ENCODE measurements around the gene CCSER2.
"Not testable (repeated sequence)": the region's sequence is repeated elsewhere in the genome, so short reads cannot be mapped to it uniquely, and the experiment has no call there.

CCSER2 gene, protein sequence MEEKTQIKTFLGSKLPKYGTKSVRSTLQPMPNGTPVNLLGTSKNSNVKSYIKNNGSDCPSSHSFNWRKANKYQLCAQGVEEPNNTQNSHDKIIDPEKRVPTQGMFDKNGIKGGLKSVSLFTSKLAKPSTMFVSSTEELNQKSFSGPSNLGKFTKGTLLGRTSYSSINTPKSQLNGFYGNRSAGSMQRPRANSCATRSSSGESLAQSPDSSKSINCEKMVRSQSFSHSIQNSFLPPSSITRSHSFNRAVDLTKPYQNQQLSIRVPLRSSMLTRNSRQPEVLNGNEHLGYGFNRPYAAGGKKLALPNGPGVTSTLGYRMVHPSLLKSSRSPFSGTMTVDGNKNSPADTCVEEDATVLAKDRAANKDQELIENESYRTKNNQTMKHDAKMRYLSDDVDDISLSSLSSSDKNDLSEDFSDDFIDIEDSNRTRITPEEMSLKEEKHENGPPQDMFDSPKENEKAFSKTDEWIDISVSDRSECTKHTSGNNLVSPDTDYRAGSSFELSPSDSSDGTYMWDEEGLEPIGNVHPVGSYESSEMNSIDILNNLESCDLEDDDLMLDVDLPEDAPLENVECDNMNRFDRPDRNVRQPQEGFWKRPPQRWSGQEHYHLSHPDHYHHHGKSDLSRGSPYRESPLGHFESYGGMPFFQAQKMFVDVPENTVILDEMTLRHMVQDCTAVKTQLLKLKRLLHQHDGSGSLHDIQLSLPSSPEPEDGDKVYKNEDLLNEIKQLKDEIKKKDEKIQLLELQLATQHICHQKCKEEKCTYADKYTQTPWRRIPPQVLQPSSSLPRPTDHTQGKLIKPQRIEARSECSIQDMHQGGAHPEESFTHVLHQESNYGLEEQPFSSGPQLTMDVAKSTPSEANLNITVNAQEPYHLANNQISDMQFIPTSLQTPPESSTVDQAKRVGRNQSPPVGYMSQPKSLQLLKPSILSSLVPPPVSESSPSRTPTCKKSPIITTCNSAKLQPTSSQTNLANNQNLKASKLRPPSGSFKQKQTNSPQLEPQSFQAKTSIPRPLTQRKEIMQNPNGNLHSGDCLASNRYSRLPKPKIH

DNA sequence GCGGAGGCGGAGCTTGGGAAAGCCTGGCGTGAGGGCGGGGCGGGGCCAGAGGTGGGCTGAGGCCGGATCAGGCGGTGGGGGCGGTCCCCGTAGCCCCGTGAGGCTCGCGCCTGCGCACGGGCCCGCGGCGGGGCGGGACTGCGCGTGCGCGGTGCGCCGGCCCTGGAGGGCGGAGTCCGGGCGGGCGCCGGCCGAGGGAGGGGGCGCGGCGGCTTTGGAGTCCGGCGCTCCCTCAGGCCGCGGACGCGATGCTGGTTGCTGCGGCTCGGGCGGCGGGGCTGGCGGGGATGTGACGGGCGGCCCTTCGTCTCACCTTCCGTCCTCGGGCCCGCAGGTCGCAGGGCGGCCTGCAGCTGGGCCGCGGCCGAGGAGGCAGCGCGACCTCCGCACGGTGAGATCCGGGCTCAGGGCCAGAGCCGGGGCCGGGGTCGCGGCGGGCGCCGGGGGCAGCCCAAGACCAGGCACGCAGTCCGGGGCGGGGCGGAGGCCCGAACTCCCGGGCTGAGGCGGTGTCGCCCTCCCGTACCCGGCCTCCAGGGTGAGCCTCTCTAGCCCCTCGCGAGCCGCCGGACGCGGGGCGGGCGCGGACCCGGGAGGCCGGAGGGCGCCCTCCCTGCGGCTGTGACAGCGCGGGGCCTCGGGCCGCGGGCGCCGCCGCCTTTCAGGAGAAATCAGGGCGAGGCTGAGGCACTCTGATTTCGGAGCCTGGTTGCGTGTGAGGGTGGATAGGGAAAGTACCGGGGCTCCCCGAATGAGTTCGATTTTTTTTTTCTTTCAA is at the start of gene CCSER2:
CCSER2 (plus strand) TSS at position 172 of the 778 bp plus-strand sequence. CDS start 42,464 bp downstream, outside the sequence.
- peak; percentile 86 for DNase-seq

DNA sequence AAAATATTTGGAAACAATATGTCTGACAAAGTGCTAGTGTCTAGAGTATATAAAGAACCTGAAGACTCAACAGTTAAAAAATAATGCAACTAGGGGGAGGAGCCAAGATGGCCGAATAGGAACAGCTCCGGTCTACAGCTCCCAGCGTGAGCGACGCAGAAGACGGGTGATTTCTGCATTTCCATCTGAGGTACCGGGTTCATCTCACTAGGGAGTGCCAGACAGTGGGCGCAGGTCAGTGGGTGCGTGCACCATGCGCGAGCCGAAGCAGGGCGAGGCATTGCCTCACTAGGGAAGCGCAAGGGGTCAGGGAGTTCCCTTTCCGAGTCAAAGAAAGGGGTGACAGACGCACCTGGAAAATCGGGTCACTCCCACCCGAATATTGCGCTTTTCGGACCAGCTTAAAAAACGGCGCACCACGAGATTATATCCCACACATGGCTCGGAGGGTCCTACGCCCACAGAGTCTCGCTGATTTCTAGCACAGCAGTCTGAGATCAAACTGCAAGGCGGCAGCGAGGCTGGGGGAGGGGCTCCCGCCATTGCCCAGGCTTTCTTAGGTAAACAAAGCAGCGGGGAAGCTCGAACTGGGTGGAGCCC is 48.4 kb upstream of the CCSER2 start:
- DNase-seq, result not testable (repeated sequence)

DNA sequence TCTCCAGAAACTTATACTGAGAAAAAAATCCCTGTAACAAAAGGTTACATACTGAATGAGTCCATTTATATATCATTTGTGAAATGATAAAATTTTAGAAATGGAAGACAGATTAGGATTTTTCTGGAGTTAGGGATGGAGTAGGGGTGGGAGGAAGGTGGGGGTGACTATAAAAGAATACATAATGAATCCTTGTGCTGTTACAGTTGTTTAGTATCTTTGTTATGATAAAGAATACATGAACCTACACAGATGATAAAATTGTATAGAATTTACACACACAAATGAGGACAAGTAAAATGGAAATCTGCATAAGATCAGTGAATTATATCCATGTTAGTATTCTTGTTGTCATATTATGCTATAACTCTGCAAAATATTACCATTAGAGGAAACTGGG is 41.7 kb upstream of the CCSER2 start:
- DNase-seq, result no peak

DNA sequence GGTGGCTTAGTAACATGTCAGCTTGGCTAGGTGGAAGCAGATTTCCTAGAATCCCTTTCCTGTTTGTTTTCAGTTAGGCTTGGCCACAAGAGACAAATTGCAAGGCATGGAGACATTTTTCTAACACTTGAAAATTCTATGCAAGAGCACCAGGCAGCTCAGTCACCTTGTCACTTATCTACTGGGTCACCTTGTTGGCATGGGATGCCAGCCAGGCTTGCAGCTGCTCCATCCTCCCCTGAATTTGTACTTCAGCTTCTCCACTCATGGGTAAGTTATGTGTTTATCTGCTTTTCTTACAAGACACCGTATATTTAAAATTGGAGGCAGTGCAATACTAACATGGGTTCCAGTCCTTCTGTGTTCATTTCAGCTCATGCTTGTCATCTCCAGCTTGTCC is 40.2 kb upstream of the CCSER2 start:
- DNase-seq, result no peak

DNA sequence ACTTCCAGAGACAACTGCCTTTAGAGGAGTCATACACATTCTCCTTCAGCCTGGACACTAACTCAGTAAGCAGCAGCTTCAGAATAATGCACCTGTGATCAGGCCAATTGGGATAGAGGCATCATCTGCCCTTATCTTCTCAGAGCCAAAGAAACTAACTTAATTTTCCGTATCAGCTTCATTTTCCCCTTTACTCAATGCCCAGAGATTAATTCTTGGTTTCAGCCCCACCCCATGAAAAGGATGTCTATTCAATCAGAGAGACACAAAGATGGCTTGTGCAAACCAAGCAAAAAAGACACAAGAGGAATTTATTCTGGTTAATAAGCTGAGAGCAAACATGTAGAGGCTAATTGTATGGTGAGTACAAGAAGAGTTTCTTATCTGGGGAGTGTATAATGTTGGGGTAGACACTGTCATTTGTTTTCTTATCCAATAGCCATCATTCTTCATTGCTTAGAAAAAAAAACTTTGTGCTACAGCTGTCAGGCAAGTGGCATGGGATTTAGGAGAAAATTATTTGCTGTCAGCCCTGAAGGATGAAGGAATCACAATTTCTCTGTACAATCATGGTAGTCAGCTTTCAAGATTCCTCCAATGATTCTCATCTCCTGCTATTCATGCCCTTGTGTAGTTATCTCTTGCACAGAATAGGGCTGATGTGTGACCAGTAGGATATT is 38.7 kb upstream of the CCSER2 start:
- no peak for DNase-seq

DNA sequence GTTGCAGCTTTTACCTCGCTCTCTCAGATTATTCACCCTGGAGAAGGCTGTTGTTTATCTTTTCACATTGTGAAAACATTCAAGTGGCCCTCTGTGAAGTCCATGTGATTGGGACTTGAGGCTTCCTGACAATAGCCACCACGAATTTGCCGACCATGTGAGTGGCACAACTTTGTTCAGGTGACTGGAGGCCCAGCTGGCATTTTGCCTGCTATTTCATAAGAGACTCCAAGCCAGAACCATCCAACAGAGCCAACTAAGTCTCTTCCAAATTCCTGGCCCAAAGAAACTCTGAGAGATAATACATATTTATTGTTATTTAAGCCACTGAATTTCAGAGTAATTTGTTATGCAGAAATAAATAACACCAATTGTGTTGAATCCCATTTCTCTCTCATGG is 38.2 kb upstream of the CCSER2 start:
- DNase-seq, result peak; percentile 67

DNA sequence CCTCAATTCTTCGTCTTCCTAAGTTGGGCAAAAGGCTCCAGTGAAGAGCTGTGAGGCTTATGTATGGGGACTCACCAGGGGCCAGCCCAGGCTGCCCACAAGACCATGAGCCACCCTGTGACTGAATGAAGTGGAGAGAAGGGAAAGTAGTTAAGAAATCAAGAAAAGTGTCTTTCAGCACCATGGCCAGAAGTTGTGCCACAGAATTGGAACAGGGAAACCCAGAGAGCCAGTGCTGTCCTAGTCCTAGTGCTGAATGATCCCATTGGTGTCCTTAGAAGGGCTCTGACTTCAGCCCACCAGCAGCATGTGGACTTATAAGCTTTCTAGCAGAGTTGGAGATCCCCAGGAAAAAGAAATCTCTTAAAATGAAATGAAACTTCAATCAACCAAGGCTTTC is 37.0 kb upstream of the CCSER2 start:
- DNase-seq, result no peak

DNA sequence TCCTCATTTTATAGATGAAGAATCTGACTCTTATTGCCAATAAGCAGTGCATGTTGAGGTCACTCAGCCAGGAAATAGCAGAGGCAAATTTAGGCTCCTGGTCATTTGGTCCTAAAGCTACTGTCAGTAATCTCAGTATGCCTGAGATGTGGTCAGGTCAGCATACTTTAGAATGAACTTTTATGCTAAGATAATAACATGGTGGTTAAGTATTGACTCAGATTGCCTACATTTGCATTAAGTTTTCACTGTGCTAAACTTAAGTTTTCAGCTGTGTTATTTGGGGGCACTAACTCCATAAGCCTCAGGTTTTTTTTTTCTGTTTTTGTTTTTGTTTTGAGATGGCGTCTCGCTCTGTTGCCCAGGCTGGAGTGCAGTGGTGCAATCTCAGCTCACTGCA is 35.9 kb upstream of the CCSER2 start:
- no peak for DNase-seq

DNA sequence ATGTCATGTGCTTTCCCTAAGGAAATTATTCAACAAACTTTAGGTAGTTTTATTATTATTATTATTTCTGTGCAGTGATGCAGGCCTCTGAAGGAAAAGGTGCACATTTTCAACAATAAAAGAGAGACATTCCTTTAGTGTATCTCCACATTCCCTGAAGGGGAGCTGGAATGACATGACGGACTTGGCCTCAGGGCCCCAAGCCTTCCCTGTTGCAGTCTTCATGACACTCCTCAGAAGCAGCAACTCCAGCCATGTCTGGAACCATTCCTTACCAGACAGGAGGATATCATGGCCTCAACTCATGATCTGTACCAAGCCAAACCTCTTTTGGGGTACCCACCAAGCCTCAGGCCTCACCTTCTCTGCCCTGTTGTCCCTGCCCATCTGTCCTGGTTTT is 35.2 kb upstream of the CCSER2 start:
- no peak for DNase-seq

DNA sequence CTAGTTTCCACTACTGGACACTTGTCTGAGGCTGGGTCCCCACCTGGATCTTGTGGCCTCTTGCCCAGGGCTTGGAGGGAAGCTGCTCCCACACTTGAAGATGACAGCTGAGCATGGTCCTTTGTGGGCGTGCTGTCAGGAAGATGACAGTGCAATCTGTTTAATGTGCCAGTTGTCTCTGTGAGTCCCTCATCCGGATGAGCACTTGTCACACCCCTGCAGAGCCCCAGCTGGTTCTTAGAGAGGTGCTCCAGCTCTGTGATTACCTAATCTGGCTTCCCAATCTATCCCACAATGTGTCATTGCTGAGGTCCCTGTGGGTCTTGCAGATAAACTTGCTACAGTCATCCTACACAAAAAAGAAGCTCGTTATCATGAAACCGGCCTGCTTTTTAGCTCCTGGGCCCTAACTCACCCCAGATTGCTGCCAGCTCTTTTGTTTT is 34.8 kb upstream of the CCSER2 start:
- DNase-seq, result no peak

DNA sequence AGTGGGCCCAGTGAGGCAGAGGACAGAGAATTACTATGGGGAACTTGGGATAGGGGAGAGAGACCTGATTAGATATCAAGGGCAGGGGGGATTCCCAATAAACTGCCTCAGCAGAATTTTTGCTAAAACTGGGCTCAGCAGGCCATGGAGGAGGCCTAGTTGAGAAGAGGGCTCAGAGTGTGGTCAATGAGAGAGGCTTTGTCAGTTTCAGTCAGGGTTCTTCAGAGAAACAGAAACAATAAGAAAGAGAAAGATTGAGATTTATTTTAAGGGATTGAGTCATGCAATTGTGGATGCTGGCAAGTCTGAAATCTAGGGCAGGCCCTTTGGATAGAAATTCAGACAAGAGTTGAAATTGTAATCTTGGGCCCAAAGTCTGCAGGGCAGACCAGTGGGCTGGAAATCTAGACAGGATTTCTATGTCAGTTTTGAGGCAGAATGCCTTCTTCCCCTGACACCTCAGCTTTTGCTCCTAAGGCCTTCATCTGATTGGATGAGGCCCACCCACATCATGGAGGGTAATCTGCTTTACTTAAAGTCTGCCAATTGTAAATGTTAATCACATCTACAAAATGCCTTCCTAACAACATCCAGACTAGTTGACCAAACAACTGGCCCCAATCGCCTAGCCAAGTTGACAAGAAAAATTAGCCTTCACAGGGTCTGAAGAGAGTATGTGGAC is 33.5 kb upstream of the CCSER2 start:
- no peak for DNase-seq

DNA sequence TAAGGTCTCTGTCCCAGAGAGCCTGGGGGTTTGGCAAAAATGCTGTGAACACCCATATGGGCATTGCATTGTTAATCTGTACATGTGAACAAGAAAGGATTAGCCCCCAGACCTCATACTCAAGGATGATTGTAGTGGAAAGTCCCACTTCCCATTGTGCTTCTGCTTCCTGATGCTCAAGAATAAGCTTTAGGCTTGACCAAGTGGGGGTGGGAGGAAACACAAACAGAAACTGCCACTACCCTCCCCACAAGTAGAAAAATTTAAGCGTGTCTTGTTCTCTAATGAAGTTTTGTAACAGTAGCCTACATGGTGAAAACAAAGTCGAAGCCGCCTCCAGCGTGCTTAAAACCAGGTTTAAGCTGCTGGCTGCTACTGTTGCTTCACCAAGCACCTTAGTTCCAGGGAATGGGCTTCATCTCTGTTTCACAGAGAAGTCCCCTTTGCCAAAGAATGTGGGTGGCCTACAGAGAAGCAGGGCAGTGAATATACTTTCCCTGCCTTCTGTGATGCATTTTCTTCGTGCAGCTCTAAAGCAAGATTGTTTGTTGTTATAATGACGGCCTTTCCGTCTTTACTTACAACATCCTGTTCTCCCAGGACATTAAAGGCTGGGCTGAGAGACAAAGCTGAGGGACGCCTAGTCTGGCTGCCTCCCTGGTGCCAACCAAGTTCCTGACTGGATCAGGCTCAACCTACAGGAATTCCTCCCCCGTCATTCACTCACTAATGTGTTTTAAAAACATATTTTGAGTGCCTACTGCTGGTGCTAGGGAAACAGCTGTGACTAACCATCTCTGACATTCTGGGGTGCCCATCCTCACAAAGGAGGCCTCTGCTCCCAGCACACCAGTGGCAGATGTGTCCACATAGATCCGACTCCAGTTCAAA is 32.1 kb upstream of the CCSER2 start:
- no peak for DNase-seq

DNA sequence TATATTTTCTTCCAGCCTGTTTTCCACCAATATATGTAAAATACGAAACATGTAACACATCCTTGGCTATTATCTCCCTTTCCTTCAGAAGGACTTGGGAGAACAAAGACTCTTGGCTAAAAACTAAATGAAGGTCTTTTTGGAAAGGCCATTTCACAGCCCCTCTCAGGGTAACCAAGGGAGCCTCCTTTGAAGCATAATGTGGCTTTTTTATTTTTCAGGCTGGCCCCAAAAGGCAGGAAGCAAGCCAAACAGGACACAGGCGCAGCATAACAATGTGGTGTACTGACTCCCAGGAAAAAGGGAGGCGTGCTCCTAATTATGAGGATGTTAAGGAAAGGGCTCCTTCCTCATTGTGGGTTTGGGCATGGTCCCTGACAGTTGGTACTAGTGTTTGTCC is 30.3 kb upstream of the CCSER2 start:
- DNase-seq, result no peak

DNA sequence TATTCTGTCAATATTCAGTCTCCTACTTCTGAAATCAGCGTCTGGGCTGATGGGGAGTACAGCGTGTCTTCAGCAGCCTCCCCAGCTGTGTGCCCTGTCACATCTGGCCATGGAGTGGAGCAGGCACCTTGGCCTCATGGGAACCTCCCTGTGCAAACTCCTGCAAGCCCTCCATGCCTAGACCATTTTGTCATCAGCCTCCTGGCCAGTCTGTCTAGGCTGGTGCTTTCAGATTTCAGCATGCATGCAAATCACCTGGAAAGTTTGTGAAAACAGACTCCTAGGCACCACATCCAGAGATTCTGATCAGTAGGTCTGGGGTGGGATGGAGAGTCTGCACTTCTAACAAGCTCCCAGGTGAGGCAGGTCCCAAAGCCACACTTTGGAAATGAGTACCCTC is 26.2 kb upstream of the CCSER2 start:
- no peak for DNase-seq

DNA sequence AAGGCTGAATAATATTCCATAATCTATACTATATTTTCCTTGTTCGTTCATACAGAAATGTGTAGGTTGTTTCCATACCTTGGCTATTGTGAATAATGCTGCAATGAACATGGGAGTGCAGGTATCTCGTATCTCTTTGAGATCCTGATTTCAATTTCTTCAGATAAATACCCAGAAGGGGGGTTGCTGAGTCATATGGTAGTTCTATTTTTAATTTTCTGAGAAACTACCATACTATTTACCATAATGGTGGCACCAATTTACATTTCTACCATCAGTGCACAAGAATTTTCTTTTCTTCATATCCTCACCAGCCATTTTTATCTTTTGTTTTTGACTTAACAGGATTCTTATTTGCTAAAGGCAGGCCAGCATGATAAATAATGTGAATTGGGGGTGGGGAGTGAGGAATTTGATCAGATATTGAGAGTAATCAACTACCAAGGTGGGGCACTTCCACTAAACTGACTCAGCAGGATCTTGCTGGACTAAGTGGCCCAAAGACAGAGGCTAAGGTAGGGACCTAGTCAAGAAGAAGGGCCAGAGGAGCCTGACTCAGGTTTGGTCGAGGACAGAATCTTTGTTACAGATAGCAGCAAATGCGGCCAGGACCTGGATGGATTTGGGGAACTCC is 21.5 kb upstream of the CCSER2 start:
- DNase-seq, result no peak

DNA sequence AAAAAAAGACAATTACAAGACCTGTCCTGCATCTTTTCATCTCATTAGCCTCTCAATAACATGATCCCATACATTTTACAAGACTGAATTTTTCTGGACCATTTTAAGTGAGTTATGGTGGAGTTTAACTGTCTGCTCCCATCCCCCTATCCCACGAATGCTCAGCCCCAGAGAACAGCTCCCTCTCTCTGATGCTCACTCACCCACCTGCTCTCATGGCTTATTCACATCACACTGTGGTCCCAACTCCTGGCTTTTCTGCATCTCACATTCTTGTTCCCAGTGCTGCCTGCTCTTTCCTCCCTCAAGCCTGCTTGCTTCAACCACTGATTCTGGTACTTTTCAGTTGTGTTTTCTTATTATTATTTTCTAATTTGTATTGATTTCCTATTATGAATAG is 20.4 kb upstream of the CCSER2 start:
- DNase-seq, result no peak

DNA sequence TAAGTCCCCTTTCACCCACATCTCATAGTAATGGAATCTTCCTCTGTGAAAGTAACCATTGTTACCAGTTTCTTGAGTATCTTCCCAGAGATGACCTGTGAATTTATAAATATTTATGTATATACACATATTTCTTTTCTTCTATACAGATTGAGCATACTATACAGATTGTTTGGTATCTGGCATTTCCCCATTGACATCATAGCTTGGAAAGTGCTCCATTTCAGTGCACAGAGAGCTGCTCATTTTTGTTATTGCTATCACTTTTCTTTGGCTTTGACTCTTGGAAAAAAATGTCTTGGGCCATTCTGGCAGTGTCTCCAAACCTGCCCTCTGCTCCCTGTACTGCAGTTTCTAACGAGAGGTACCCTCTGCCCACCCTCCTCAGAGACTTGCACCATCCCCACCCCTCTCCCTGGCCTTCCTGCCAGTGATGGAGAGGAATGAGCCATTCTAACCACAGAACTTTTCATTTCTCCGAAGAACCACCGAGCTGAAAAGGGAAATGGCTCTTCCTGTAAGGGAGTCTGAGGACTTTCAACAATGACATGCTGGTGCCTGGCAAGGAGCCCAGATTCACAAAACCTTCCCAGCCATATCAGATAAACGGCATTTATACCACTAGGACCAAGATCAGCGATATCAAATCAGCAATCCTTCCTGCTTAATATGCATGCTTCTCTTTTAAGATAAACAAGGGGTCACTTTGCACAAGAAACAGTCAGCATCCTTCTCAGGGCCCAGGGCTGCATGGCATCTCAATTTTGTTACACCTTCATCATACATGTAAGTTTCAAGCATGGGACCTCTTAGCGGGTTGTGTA is 19.7 kb upstream of the CCSER2 start:
- no peak for DNase-seq

DNA sequence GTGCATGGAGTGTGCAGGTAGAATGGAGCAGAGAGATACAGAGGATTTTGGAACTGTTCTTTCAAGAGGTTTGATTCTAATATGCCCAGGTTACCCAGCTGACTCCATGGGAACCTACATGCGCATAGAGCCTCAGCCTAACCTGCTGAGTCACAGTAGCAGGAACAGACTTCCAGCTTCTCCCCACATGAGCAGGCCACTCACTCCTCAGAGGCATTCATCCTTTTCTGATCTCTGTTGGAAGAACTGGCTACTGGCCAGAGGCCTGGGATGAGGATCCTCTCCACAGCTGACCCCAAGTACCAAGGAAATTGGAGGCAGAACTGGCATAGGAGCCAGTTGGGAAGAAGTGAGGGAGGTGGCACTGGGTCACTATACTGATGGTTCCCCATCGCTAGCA is 17.9 kb upstream of the CCSER2 start:
- no peak for DNase-seq

DNA sequence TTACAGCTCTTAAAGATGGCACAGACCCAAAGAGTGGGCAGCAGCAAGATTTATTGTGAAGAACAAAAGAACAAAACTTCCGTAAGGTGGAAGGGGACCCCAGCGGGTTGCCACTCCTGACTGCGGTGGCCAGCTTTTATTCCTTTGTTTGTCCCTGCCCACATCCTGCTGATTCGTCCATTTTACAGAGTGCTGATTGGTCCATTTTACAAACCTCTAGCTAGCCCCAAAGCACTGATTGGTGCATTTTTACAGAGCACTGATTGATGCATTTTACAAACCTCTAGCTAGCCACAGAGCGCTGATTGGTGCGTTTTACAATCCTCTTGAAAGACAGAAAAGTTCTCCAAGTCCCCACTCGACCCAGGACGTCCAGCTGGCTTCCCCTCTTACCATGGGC is 16.8 kb upstream of the CCSER2 start:
- no peak for DNase-seq

Measured in NCI-H510A (cell line).